Measurements from ENCODE around the gene CDKN2B-AS1.
"Not testable (repeated sequence)": the region's sequence is repeated elsewhere in the genome, so short reads cannot be mapped to it uniquely, and the experiment has no call there.

The CDKN2B-AS1 gene

DNA sequence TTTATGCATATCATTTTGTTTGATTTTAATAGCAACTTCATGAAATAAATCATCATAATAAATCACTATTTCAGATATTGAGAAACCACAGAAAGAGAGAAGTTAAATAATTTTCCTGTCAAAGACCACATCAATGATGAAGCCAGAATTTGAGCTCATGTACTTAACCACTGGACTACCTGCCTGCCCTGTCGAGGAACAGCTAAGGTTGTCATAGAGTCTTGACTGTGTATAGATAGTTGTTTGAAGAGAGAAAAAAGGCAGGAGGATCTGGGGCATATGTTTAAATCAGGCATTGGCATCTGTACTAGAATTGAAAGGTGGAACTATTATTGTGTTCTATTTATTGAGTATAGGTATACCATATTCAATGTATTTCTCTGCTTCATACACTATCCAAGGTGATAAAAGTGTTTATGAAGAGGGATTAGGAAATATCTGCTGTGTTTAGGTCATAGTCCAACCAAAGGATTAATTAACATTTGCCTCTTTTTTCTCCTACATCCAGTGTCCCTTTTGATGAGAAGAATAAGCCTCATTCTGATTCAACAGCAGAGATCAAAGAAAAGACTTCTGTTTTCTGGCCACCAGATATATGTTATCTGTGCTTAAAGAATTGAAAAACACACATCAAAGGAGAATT is 51.8 kb downstream of the CDKN2B-AS1 start:
- DNase-seq, result no peak

DNA sequence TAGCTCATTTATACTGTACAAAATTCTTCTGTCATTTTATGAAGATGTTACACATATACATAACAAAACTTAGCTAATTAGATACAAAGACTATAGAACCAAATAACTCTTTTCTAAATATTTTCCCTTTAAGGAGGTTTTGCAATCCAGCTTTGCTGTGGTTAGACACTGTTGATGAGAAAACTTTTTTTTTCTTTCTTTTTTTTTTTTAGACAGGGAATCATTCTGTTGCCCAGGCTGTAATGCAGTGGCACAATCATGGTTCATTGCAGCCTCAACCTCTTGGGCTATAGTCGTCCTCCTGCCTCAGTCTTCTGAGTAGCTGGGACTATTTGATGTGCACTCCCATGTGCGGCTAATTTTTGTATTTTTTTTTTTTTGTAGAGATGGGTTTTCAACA is 53.0 kb downstream of the CDKN2B-AS1 start:
- DNase-seq, result no peak

DNA sequence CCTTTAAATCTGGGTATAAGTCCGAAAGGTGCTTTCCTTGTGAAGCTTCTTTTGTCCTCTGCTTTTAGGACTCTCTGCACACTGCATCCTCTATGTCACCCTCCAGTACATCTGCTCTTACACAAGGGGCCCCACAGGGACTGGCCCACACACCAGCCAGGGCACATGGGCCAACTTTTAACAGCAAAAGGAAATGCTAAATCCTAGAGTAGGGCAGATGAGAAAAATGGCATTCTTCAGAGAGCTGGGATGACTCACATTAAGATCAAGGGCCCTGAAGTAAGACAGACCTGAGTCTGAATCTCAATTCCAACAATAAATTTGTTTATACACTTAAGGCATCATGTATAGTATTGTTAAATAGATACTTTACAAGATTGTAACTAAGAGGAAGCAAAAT is 54.8 kb downstream of the CDKN2B-AS1 start:
- DNase-seq, result peak; percentile 40

DNA sequence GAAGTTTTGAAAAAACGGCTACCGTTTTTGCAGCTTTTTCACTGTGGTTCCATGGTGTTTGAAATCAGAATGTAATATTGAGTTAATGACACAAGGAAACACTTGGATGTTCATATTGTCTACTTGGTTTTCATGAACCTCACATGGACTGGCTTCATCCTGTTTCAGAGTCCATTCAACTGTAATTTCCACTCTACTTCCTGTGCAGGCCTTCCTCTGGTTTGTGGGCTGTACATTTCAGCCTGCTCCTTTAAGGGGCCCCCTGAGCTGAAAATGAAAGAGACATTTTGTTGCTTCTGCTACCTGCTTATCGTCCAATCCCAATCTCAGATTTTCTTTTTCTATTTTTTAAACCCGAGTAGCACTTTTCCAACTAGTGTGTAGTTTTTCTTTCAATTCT is 56.3 kb downstream of the CDKN2B-AS1 start:
- DNase-seq, result no peak

DNA sequence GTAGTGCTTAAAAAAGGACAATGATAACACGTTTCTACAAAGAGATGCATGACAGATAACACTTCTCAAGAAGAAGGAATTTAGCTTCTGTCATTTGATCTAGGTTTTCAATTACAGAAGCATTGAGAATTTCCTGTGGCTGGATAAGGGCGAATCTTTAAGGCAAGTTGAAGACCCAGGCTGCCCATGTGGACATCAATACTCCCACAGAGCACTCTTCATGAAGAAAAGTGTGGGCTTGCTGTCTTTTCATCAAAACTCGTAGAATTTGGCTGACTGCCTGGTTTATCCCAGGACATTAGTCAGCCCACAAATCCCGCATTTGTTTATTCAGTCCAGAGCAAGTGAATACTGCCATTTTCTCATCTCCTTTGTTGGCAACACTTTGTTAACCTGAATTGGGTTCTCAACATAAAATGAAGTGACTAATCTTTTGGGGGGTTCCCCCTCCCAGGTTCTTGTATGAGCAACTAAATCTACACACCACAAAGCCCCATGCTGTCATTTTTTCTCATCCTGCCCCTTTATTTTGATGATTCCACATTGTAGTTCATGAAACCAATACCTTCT is 57.9 kb downstream of the CDKN2B-AS1 start:
- DNase-seq, result peak; percentile 98

DNA sequence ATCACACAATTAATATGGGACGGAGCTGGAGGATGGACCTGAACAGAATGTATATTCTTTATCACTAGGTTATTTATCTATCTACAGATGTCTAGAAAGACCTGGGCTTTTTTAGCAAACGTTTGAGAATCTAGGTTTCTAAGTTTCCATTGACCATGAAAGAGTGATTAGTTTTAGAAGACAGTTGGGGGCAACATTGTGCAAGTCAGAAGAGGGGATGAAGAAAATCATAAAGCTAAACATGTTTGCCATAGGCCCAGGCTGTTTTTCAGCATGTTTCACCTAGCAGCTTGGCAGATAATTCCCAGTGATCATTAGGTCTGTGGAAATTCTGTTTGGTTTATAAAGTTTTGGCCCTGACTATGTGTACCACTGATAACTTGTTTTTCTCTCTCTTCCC is 58.6 kb downstream of the CDKN2B-AS1 start:
- DNase-seq, result peak; percentile 30

DNA sequence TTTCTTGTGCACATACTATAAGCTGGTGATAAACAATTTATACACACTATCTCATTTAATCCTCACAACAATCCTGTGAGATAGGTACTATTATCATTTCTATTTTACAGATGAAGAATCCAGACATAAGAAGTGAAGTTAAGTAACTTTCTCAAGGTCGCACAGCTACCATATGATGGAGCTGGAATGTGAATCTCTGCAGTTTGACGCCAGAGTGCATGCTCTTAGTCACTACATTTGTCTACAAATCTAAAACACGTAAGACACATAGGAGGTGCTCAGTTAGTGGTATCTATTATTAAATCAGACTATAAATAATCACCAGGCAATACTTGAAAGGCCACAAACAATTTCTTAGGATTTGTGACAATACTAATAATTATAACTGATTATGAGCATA is 59.5 kb downstream of the CDKN2B-AS1 start:
- DNase-seq, result peak; percentile 25

DNA sequence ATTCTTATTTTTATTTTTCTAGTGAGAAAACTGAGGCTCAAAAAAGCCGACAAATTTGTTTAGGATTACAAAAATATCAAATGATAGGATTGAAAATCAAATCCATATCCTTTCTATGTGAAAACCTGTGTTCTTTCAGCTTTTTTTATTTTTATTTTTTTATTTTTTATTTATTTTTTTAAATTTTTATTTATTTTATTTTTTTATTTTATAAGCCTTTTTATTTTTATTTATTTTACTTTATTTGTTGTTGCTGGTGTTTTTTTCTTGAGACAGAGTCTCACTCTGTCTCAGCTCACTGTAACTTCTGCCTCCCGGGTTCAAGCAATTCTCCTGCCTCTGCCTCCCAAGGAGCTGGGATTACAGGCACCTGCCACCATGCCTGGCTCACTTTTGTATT is 59.9 kb downstream of the CDKN2B-AS1 start:
- DNase-seq, result no peak

DNA sequence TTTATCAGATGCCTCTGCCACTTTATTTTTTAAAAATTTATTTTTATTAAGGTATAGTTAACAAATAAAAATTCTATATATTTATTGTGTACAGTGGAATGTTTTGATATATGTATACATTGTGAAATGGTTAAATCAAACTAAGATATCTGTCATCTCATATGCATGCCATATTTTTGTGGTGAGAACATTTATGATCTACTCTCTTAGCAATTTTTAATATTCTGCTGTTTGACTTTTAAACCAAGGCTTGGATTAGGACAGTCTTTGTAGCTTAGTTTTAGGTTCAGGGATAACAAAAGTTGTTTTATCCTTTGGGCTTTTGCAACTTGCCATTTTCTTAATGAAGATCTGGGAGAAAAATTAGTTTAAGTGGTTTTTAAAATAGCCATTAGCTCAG is 60.5 kb downstream of the CDKN2B-AS1 start:
- DNase-seq, result peak; percentile 52

DNA sequence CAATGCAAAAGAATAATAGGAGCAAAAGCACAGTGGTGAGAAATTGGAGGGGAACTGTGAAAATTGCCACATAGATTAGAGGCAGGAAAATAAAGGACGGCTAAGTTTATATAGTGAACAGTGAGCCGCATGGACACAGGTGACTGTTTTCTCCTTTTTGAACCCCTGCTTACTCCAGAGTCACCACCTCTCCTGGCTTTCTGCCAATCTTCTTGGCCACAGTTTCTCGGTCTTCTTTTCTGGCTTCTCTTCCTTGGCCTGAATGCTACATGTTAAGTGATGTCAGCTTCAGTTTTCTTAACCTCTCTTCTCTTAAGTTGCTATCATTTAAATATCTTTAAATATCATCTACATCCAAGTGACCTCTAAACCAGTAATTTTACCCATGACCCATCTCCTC is 61.8 kb downstream of the CDKN2B-AS1 start:
- DNase-seq, result no peak

DNA sequence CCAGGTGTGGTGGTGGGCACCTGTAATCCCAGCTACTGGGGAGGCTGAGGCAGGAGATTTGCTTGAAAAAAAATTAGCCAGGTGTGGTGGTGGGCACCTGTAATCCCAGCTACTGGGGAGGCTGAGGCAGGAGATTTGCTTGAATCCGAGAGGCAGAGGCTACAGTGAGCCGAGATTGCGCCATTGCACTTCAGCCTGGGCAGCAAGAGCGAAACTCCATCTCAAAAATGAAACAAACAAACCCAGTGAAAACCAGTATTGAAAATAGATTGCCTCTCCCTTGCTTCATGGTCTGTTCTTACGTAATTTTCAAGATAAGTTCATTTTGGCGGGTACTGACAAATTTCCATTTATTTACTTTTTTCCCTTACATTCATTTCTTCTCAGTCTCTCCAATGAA is 63.4 kb downstream of the CDKN2B-AS1 start:
- not testable (repeated sequence) for DNase-seq

DNA sequence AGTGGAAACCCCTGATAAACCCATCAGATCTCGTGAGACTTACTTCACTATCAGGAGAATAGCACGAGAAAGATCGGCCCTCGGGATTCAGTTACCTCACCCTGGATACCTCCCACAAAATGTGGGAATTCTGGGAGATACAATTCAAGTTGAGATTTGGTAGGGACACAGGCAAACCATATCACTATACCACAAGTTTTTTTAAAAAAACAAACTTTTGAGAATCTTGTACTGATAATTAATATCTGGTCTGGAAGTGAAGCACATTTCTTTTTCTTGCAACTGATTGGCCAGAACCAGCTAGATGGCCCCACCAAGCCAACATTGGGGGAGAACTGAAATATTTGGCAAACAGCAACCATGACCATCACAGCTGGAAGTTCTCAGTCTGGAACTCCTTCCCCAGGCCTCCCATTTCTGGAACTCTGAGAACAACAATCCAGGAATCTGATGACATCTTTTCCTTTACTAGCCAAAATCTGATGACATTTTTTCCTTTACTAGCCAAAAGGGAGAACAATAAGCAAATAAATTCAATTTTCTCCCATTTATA is 66.3 kb downstream of the CDKN2B-AS1 start:
- peak; percentile 20 for DNase-seq

DNA sequence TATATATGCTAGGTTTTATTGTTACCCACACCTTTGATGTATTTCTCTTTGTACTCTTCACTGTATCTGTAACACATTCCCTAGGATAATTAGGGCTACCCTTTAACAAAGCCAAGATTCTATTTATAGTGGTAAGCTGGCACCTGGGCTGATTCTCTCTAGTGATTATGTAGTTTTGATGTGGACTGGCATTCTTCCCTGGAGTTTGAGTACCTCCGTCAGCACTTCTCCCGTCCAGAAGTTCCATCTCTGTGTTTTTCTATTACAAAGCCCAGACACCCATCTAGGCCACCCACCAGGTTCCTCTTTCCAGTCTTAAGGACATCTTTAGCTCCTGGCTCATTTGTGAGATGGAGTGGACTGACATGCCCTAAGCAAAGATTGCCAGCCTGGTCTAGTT is 70.4 kb downstream of the CDKN2B-AS1 start:
- no peak for DNase-seq

DNA sequence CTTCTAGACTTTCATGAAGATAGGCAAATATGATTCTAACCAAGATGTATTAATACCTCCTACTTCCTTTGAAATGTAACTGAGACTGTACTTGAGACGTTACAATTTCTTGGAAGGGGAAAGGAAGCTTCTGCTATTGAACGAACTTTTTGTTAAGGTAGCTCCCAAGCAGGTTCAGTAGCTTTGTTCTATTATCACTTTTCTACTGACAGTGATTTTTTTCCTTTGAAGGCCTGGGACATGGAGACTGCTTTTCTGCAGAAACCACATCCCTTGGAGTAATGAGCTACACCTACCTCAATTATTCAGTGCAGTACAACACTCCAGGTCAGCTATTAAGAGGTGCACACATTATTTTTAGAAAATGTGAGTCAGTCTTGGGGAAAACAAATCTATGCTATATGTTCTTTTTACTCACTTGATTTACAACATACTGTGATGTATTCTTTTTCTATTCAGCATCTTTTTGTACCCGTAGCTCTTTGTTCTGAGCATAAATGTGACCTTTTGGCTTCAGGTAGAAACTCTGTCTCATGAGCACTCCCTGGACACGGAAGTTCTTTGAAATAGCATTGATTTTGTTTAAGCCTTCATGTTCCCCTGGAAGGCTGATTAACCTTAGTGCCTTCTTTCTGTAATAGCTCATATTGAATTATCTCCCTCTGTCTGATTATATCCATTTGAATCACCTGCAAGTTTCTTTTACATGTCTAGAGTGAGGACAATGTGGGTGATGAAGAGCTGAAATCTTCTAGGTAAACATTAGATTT is 71.0 kb downstream of the CDKN2B-AS1 start:
- DNase-seq, result no peak

DNA sequence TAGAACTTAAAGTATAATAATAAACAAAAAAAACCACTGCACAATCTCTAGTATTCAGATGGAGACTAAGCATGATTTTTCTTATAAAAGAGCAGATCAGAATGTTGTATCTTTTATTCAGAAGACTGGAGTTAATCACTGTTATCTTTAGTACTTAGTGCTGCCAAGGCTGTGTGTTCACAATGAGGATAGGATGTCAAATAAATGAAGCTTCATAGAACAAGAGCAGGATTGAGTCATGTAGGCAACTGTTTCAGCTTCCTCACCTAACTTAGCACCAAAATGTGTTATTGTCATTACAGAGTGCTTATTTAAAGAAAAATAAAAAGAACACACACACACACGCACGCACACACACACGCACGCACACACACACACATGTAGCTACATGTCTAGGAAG is 72.6 kb downstream of the CDKN2B-AS1 start:
- no peak for DNase-seq

DNA sequence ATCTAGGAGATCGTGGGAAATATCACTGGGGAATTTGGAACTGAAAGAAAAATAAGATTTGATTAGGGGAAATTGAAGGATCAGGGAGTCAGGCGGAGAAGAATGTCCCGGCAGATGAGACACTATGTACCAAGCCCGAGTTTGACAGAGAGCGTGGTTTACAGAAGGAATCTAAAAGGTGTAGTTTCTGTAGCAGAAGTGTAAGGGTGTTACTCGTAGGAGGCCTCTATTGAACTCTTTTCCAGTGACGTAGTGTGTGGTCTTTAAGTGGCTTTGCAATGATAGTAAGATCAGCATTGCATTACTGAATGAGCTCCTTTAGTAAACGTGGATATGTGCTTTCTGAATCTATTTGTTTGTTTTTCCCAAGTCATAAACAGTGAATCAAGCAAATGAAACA is 73.8 kb downstream of the CDKN2B-AS1 start:
- no peak for DNase-seq

DNA sequence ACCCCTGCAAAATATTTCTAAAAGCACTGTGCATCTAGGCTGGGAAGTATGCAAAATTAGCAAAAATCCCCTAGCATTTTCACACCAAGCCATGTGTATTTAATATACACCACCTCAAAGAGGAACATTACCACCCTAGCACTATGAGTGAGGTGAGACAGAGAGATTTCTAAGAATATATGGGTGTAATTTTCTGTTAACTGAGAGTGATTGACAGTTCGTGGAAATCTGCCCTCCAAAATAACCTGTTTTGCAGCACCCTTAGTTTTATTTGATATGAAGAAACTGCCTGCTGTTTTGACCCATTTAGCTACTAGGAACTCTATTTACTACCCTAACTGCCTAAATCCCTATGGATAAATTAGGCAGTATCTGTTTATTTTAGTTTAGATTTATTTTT is 78.8 kb downstream of the CDKN2B-AS1 start:
- no peak for DNase-seq

DNA sequence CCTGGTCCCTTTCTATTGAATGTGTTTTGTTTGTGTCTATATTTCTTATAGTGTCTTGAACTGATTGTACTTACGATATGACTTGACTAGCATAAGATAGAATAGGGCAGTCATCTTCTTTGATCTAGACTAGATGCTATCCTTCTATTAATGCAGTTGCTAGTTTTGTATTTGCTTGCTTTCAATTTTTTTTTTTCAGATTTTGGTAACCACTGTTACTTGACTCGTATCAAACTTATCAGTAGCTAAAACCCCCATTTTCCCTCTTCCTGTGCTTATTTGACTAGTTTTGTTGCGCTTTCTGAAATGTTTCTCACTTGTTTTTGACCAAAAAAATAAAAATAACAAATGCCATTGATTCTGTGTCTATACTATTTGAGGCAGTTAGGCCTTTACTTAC is 83.5 kb downstream of the CDKN2B-AS1 start:
- no peak for DNase-seq

DNA sequence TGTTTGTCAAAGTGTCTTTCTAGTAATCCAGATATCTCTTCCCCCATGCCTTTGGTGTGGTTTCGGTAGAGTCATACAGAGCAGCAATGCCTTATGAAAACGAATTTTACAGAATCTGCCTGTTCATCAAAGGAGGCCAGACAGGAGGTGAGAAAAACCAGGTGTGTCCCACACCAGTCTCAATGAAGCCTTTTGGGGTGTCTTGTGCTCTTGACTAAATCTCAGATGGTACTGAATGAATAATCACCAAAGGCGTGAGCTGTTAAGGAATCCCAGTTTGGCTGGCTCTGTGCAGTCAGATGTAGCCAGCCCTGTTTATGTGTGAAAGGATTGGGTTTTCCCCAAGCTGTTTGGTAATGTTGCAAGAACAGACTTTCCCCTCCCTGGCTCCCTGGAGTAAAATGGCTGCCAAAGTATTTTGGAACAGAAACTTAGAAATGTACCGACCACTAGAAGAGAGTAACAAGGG is 85.3 kb downstream of the CDKN2B-AS1 start:
- peak; percentile 49 for DNase-seq

DNA sequence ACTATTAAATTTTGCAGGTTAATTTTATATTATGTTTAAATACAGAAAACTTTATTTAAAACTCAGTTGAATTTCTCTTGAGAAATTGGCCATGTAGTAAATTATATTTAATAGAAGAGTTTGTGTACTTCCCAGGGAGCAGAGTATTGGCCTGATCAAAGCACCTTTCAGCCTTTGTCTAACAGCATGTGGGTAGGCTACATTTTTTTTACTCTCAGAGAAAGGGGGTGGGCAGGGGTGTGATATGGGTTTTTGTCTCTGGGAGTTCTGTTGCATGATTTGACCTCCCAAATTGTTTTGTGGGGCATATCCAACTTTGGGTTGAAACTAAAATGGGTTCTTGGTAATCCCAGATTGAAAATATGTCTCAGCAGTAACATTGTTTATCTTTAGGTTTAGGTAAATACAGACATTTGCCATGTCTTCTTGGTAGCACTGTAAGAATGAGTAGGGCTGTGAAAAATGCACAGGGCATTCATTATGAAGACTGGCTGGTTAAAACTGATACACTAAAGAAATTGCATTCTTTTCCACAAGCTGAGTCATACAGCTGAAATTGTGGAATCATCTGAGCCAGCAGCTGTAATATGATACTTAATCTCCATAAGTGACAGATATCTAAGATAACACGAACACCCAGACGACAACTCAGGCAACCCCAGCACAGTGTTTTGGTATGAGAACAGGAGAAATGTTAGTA is 89.9 kb downstream of the CDKN2B-AS1 start:
- DNase-seq, result peak; percentile 97

DNA sequence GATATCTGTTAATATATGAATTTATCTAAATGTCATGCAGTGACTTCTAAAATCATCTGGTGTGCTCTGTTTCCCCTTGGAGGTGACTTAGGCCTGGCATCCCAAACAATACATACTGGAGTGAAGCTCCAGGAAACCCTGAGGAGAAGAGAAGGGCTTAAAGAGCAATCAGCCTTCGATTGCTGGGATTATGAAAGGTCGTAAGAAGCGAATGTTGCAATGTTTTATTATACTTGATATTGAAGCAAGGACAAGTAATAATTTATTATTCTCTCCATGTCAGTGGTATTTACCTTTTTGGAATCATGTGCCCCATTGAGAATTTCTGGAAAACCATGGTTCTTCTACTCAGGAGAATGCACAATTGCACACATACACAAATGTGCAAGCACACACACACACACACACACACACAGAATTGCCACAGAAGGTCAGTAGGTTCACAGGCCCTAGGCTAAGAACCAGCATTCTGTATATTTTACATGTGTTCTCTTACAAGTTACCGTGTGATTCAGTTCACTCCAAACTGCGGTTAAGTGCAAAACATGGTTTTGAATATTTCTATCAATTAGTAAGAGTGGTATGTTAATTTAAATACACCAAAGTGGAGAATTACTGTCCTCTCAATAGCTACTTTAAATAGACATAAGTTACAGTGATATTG is 93.6 kb downstream of the CDKN2B-AS1 start:
- no peak for DNase-seq

DNA sequence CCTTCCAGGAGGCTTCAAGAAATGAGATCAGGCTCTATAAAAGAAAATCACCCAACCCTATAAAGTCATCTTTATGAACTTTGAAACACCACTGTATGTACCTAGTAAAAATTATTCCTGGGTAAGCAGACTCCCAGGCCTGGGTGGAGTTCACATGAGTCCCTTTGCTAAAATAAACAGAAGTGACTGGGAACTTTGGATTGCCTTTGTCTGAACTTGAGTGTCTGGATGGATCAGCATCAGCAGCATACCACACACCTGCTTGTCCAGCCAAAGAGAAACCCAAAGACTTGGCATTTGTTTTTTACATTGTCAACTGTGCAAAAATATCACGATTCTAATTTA is 94.1 kb downstream of the CDKN2B-AS1 start:
- DNase-seq, result no peak

DNA sequence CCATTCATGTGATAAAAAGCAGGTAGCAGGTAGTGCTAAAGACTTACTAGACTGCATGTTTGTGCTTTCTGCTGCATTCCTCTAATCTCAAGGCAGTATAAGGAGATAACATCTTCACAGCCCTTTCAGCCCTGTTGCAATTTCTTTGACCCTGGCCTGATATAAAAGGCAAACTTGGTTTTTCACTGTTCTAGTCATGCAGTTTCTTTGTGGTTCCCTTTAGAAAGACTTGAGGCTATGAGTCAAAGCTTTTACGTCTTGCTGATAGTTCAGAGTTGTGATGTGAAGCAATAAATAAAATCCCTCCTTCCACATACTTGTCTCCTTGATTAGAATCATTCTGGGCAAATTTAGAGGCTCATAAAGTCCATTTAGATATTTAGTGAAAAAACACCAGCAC is 103.1 kb downstream of the CDKN2B-AS1 start:
- peak; percentile 85 for DNase-seq

Data from fibroblast of skin of right biceps (primary cell).